Bone marrow (tissue), 2 donors: Measurements from ENCODE around the gene GAD2.

Experiments used
- DNase-seq, 2 donors: peaks; one replicate each; lab custom pipeline; 2025; lab: John Stamatoyannopoulos, UW

GAD2 gene

DNA sequence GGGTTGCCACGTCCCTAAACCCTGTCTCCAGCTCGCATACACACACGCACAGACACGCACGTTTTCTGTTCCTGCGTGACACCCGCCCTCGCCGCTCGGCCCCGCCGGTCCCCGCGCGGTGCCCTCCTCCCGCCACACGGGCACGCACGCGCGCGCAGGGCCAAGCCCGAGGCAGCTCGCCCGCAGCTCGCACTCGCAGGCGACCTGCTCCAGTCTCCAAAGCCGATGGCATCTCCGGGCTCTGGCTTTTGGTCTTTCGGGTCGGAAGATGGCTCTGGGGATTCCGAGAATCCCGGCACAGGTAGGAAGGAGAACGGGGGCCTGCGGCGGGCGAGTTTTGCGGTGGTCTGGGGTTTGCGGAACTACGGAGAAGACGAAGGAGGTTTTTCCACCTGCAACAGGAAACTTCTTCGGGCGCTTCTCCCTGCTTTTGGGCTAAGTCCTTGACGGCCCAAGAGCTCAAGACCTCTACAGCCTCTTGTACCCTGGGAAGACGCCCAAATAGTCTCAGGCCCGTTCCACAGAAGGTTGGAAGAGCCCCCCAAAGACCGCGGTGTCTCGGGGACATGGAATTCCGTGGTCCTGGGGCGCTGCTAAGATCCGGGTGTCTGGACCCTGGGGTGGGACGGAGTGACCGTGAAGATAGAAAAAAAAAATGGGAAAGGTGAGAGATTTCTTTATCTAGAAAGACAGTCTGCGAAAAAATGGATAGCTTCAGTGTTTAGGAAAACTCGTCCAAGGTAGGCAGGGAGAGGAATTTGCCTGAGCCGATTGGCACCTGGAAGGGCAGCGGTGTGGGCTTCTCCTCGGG is at the start of gene GAD2:
TSS of gene GAD2 (plus strand) at position 190 of the 811 bp plus-strand sequence. CDS start at position 226, 36 bp downstream.
- no peak for DNase-seq

DNA sequence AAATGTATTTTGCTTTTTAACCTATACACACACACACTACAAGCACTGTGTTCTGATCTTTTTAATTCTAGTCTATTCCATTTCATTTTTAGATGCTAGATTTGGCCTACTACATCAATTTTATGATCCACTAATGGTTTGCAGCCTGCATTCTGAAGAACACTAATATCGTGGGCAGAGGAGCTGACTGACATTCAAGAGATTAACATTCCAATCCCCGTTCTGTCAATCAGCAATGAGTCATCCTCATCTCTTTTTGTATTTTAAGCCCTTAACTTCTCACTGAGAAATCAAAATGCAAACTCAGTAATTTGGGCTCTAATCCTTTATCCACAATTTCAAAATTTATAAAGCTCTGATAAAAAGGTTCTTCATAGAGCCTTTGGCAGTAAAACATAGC is 47.1 kb upstream of the GAD2 start:
- no peak for DNase-seq

DNA sequence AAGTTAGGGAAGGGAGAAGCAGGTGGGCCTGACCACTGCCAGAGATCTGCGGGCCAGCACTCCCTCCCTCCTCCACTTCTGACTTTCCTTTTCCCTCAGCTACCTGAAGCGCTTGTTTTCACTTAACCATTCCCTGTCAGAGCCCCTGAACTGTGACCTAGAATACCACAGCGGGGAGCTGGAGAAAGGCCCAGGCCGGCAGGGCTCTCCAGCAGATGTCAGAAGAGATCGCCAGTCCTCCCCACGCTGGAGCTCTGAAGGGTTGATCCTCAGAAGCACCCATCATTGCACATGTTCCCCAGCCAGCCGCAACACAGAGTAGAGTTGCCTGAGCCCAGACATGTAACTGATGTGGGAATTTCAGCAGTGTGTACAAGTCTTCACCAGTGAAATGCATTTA is 44.4 kb upstream of the GAD2 start:
- no peak for DNase-seq

DNA sequence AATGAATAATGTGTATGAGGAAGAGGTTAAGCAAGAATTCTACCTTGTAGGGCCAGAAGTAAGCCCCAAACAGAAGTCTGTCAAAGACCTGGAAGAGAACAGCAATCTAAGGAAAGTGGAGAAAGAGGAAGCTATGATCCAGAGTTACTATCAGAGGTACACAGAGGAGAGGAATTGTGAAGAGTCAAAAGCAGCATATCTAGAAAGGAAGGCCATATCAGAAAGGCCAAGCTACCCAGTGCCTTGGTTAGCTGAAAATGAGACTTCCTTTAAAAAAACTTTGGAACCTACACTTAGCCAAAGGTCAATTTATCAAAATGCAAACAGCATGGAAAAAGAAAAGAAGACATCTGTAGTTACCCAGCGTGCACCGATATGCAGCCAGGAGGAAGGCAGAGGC is 42.7 kb upstream of the GAD2 start:
- no peak for DNase-seq

DNA sequence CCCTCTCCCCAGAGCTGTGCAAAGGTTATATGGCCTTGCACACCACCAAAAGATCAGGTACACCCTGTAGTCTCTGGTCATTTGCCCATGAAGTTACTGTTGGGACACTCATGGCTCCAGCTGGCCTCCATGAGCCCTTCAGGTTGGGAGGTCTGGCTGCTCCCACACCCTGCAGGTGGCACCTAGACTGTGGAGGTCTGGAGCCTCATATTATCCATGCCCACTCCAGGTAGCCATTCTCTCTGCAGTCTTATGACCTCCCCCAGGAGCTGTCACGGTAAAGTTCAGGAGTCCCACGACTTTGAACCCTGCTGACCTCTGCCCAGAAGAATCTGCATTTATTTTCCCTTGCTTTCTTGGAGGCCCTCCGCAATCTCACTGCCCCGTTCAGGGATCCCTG is 39.2 kb upstream of the GAD2 start:
- no peak for DNase-seq

DNA sequence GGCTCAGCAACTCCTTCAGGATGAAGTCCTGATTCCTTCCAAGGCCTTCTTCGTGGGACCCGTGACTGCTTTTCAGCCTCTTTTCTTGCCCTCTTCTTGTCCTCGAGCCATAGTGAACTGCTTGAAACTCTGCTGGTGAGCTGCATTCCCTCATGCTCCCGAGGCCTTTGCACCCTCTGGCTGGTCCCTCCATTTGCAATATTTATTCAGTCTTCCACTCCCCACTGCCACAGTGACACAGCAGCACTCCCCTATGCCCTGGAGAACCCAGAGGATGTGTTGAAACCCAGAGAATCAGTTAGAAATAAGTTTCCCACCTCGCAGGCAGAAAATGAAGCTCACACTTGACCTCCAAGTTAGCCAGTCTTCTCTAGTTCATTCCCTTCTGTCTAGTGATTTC is 22.3 kb upstream of the GAD2 start:
- no peak for DNase-seq

DNA sequence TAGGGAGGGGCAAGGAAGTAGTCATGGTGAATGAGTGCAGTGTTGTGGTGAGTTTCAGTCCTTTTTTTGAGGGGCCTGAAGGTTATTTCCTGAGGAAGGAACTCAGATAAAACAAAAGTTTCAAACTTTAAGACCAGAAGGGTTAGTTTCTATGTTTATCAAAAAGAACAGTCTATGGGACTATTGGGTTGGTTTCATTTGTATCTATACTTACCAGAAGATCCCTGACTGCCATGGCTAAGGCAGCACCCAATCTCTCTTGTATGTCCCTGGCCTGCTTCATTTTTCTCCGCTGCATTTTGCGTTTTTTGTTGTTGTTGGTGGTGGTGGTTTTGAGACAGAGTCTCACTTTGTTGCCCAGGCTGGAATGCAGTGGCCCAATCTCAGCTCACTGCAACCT is 19.3 kb upstream of the GAD2 start:
- DNase-seq, result no peak

DNA sequence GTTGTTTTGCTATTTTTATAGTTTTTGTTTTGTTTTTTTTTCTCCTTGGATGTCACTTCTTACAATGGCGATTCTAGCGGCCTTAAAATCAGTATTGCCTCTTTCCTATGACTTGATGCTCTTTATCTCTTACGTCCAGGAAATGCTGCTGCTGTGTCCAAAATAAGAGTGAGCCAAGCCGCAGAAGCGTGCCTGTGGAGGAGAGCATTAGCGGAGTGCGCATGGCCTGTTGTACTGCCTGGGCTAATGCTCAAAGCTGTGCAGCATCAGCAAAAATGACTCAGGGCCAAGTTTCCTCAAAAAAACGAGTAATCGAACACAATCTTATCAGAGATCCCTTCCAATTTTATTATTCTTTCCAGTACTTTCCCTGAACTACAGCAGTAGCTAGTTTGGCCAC is 18.5 kb upstream of the GAD2 start:
- no peak for DNase-seq

DNA sequence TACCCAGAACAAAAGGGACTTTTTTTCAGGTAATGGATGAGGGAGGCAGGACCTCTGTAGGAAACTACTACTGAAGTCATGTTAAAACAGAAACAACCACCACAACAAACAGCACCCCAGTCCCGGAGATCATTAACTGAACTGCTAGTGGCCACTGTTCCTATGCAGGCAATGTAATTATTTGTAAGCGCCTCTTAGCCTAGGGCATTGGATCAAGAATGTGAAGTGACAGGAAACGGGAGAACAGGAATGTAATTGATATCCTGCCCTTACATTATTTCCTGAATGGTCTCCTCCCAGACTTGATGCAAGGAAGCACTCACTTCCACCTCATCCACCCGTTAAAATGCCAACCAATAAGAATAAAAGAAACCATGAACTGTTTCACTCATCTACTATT is 16.7 kb upstream of the GAD2 start:
- no peak for DNase-seq

DNA sequence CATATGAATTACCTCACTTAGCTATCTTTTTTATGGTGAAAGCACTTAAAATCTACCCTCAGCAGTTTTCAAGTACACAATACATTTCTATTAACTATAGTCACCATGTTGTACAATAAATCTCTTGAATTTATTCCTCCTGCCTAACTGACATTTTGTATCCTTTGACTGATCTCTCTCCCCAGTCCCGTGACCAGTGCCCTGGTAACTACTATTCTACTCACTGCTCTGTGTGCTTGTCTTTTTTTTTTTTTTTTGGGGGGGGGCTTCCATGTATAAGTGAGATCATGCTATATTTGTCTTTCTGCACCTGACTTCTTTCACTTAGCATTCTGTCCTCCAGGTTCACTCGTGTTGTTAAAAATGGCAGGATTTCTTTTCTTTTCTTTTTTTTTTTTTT is 11.4 kb upstream of the GAD2 start:
- DNase-seq, result no peak

DNA sequence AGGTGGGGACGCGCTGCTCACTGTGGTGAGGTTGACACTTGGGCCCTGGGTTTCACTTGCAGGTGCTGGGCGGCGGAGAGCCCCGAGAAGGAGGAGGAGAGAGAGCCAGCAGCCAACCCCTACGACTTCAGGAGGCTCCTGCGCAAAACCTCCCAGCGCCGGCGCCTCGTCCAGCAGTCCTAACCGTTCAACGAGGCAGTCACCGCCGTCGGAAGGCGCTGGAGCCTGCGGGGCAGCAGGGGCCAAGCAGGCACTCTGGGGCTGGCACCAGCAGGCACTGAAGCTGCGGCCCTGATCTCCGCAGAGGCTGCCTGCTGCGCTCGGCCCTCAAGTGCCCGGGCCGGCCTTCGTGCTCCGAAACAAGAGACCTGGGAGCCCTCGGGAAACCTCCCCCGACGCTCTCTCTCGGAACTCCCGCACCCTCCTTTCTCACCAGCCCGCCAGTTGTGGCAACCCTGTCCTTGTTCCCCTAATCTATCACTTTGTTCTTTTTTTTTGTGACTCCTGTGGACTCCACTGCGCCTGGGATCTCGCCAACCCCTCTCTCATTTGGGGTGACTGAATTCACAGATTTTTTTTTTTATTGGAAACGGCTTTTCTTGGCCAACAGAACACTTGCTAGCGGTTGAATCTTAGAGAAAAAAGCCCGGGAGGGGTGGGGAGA is 4.7 kb upstream of the GAD2 start:
- no peak for DNase-seq

DNA sequence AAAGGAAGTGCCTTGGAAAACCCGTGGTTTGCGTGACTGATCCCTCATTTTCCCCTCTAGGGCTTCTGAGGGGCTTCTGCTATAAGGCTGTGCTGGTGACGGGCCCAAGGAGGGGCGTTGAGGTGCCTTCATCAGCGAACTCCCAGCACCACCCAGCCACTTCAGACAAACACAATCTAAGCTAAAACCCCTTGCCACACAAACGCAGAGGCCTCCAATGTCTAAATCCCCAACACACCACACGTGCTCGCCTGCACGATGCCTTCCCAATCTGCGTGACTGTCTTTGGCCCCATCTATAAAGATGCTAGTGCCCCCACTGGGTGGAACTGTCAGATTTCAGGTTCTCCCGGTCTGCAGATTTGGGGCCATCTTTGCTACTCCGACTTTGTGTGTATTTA is 4.1 kb upstream of the GAD2 start:
- DNase-seq, result no peak

DNA sequence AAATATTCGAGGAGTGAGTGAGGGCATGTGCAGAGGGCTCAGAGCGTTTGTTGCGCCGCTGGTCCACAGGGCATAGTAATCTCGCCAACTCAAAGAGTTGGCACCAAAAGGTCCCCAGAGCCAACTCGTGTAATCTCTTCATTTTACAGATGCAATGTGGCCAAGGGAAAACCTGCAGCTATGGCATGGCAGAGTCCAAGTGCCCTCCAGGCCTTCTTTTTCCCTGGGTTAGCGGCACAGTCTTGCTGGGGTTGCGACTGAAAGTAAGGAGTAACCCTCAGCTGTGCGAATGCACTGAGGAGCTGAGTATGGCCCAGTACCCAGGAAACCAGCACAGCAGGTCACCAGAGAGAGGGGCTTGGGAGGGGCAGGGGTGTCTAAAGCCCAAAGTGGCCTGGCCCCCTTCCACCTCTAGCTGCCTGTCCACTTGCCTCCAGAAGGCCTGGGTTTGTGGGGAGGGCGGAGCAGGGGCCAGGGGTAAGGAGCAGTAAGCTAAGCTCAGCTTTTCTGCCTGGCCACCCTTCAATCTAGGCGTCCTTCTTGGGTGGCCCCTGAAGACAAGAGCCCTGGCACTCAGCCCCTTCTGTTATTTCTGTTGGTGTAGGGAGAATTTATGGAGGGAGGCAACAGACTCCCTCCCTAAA is 3.3 kb upstream of the GAD2 start:
- no peak for DNase-seq

DNA sequence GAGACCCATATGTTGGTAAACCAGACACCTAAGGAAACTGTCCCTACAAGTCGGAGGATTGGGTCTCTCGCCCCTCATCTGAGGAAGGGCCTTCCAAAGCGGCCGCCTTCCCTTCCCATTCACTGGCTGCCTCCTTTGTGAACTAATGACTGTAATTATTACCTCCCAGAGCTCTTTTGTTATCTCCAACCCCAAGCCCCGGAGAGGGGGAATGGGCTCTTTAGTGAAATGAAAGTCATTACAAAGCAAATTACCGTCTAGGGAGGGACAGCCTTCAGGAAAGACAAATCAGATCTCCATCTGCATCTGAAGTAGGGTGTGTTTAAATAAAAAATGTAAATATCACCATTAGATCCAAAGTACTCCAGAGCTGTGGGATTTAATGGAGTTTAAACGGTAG is 2.6 kb upstream of the GAD2 start:
- no peak for DNase-seq

DNA sequence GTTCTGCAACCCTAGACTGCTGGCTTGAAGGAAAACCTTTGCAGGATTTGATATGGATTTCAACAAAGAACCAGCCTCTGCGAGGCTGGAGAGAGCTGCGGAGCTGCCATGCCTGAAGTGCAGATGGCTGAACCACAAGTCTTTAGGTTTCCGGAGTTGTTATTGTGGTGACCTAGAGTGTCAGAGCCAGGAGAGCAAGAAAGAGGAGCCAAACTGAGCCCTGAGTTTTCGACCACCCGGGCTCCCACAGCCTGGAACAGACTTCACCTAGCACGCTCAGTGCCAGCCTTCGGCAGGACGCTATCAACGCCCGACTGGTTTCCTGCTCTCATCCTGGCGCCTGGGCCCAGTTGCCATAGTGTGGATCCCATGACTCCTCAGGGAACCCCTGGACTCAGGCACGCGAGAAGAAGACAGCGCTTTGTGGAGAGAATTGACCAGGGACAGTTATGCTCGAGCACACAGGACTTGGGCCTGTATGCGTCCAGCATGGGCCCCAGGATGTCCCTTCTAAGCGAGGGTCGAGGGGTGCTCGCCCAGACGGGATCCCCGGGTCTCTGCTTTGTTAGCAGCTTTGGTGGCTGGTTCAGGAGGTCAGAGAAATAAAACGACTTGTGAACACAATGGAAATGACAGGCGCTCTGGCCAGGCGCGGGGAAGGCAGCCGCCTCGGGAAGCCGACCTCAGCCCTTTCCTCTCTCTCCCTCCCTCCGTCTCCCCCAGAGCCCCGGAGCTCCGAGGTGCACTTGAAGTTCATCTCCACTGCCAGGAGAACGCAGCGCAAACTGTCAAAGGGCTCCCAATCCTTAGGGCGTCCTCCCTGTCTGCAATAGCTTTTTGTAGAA is 1.8 kb upstream of the GAD2 start:
- no peak for DNase-seq

DNA sequence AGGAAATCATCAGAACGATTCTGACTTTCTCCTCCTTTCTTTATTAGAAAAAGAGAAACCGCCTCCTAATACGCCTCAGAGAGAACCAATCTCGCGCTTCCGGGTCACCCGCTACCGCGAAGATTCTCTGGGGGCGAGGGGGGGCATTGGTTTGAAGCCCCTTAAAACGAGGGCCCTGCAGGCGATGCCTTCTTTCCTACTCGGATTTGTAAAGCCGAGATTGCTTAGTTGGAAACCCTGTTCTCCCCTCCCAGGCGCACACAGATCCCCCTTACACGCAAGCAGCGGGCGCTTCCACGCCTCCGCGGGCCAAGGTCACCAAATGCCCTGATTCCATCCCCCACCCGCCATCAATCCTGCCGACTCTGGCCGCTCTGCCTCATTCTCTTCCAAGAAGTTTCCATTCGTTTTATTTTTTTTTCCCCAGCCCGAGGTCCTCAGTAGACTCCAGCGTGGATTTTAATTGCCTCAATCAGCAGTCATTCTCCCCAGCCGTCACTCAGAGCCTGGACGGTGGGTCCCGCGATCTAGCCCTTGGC is 1.1 kb upstream of the GAD2 start:
- no peak for DNase-seq

DNA sequence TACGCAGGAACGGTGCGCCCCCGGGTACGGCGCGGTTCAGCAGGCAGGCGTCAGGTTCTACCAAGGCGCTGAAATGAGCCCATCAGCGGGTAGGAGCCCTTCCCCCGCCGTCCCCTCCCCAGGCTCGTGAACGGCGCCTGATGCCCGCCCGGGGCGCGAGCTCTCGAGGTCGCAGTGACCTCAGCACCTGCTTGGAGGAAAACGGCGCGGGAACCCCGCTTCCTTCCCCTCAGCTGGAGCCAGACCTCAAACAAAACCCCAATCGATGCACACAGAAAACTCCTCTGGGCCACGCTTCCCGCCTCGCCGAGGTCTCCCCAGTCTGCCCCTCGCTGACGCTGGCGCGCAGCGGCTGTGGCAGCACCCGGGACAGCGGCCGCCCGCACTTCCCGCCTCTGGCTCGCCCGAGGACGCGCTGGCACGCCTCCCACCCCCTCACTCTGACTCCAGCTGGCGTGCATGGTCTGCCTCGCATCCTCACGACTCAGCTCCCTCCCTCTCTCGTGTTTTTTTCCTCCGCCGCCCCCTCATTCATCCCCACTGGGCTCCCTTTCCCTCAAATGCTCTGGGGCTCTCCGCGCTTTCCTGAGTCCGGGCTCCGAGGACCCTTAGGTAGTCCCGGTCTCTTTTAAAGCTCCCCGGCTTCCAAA is 514 bp upstream of the GAD2 start:
- DNase-seq, result no peak

DNA sequence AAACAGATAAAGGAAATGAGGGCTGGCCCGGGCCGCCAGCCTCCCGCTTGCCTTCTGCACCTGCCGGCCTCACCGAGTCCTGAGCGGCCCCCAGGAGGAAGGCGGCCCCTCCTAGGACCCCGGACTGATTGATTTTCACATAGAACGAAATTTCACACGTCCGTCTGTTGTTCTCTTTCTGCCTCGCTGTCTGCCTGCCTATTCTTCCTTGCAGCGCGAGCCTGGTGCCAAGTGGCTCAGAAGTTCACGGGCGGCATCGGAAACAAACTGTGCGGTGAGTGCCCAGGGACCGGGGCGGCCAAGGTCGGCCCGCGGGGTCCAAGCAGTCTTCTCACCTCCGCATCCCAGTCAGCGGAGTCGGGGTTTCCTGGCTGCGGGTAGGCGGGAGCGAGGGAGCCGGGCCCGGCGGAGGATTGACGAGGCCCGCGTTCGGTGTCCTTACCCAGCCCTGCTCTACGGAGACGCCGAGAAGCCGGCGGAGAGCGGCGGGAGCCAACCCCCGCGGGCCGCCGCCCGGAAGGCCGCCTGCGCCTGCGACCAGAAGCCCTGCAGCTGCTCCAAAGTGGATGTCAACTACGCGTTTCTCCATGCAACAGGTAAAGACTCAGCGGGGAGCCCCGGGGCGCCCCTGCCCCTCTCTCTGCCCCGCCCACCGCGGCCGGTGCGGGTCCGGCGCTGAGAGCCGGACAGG is 967 bp downstream of the GAD2 start:
- DNase-seq, result no peak

DNA sequence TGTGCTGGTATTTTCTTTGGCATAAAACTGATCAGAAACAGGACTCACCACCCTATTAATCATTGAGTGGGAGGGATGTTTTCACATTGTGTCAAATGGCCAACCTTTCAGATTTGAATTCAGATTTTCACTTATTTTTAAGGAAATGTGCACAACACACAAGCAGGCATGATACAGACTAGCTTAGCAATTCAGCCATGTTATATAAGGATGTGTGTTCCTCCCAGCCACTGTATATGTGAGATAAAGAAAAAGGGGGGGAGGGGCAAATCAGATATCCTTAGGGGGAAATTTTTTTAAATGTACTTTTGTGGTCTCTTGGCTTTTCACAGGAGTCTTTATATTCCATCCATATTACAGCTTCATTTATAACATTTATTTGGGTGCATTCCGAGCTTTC is 3.1 kb downstream of the GAD2 start:
- DNase-seq, result no peak

DNA sequence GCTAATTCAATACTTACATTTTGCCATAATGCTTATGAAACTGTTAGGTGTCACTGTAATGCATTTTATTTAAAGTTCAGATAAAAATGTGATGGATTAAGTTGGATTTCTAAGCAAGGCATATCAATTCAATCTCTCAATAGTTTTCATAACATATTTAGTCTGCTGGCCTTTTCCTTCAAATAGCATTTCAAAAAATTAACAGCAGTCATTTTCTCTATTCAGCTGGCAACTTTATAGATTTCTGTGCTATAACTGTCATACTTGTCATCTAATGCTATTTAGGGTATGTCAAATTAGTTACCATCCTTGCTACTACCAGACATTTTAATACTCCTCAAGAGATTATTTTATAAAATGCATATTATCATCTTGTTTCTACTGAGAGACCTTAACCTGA is 4.3 kb downstream of the GAD2 start:
- DNase-seq, result no peak

DNA sequence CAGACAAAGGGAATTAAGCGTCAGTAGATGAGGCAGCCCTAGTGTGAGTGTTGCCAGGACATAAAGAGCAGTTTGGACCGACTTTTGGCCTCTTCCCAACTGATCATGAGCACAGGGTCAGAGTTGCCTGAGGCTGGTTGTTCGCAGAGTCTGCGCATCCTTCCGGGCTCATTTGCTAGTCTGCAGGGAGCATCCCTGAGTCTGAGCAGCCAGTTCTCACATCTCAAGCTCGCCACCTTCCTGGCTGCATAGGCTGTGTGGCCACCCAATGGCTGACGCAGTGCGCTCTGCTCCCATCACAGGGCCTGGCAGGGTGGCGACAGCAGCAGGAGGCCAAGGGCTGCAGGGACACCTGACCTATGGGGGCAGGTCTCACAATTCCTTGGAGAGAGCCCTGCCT is 5.0 kb downstream of the GAD2 start:
- no peak for DNase-seq
